SK-N-SH (cell line): ENCODE measurements around the gene SELENOH. TPM values are rescaled to one million over a fixed set of nuclear protein-coding genes. Genes with fewer than 3 reads are reported as not detected.

ENCODE experiments used
- CTCF ChIA-PET: fragments of 300-600, 350-600 bp; formaldehyde crosslinking; extraction: SDS; loops from one replicate; lab custom pipeline; 2021; lab: Yijun Ruan, JAX
- POLR2A ChIA-PET: fragments of 350-600 bp; sonication (Branson Sonifier 250); formaldehyde crosslinking; extraction: SDS; loops from one replicate; lab custom pipeline; 2020; ENCODE audit warnings: antibody characterized with exemption, inconsistent platforms; lab: Yijun Ruan, JAX
- DNase-seq: peaks from one replicate; pipeline ENCODE4 v3.0.0; 2012
- H2AFZ ChIP-seq: fragments of 200-600 bp; sonication (generic); 2 replicates; pipeline ENCODE4 v1.8.1; 2016; ENCODE audit warnings: antibody characterized with exemption, mild to moderate bottlenecking, low read depth
- H3F3A ChIP-seq: fragments of 200-600 bp; sonication (generic); replicated peaks from 2 replicates; pipeline ENCODE3; 2016; ENCODE audit warnings: antibody characterized with exemption, mild to moderate bottlenecking; ENCODE audit not compliant: insufficient read depth
- H3K27ac ChIP-seq, 2 experiments: fragments of 200-500 bp in 1 of 2; fragments of 200-600 bp in 1 of 2; sonication (Bioruptor generic) in 1 of 2; sonication (generic), shearing (Covaris generic) in 1 of 2; 2 replicates each; pipeline versions ENCODE4 v1.5.1 to v1.6.1; 2014 to 2016; ENCODE audit warnings: low read depth in 2 of 2, inconsistent platforms in 1 of 2, low read length in 1 of 2, mild to moderate bottlenecking in 1 of 2, mixed read lengths in 1 of 2
- H3K27me3 ChIP-seq: fragments of 200-600 bp; sonication (generic), shearing (Covaris generic); 2 replicates; pipeline ENCODE4 v1.6.1; 2016; ENCODE audit warnings: mixed run types; ENCODE audit not compliant: insufficient read depth
- H3K36me3 ChIP-seq, 2 experiments: fragments of 200-500 bp in 1 of 2; fragments of 200-600 bp in 1 of 2; sonication (Bioruptor generic) in 1 of 2; sonication (generic) in 1 of 2; replicated peaks in 1 of 2; 2 replicates each; pipeline versions ENCODE3 to v1.5.1; 2014 to 2016; ENCODE audit warnings: low read length in 1 of 2, mild to moderate bottlenecking in 1 of 2; ENCODE audit not compliant: insufficient read depth in 2 of 2, control insufficient read depth in 1 of 2
- H3K4me1 ChIP-seq, 2 experiments: fragments of 200-500 bp in 1 of 2; fragments of 200-600 bp in 1 of 2; sonication (Bioruptor generic) in 1 of 2; sonication (generic), shearing (Covaris generic) in 1 of 2; 2 replicates each; pipeline versions ENCODE4 v1.5.1 to v1.6.1; 2014 to 2016; ENCODE audit warnings: low read depth in 1 of 2, low read length in 1 of 2, mixed run types in 1 of 2; ENCODE audit not compliant: insufficient read depth in 2 of 2, control insufficient read depth in 1 of 2
- H3K4me2 ChIP-seq: fragments of 200-600 bp; sonication (generic), shearing (Covaris generic); 2 replicates; pipeline ENCODE4 v1.6.1; 2017; ENCODE audit warnings: mixed run types
- H3K4me3 ChIP-seq, 2 experiments: fragments of 200-500 bp in 1 of 2; fragments of 200-600 bp in 1 of 2; sonication (Bioruptor generic) in 1 of 2; sonication (generic), shearing (Covaris generic) in 1 of 2; 2 replicates each; pipeline versions ENCODE4 v1.5.1 to v1.8.1; 2014 to 2016; ENCODE audit warnings: low read depth in 2 of 2, inconsistent platforms in 1 of 2, low read length in 1 of 2, mild to moderate bottlenecking in 1 of 2, mixed read lengths in 1 of 2, moderate library complexity in 1 of 2
- H3K79me2 ChIP-seq: fragments of 200-600 bp; sonication (generic); 2 replicates; pipeline ENCODE4 v1.8.1; 2017; ENCODE audit warnings: mild to moderate bottlenecking; ENCODE audit not compliant: insufficient read depth
- H3K9ac ChIP-seq: fragments of 200-600 bp; sonication (generic); 2 replicates; pipeline ENCODE4 v1.6.1; 2017; ENCODE audit warnings: mixed run types
- H3K9me2 ChIP-seq: fragments of 200-600 bp; sonication (generic); 2 replicates; pipeline ENCODE4 v1.6.1; 2017; ENCODE audit warnings: mixed run types
- H3K9me3 ChIP-seq: fragments of 200-600 bp; sonication (generic); 2 replicates; pipeline ENCODE4 v1.6.1; 2017; ENCODE audit warnings: mixed run types, mild to moderate bottlenecking, moderate library complexity
- H4K20me1 ChIP-seq: fragments of 200-600 bp; sonication (generic); 2 replicates; pipeline ENCODE4 v1.6.1; 2017; ENCODE audit warnings: mild to moderate bottlenecking, mixed run types; ENCODE audit not compliant: insufficient read depth
- CHD2 ChIP-seq: fragments of 150-350 bp; IDR thresholded peaks from 2 replicates; pipeline ENCODE4 v1.6.1; 2018; ENCODE audit warnings: low read length; ENCODE audit not compliant: partially characterized antibody
- ELF1 ChIP-seq: IDR thresholded peaks from 2 replicates; pipeline ENCODE4 v1.4.0; 2012
- GABPA ChIP-seq: IDR thresholded peaks from 2 replicates; pipeline ENCODE4 v1.4.0; 2012; ENCODE audit warnings: low read depth, mild to moderate bottlenecking
- GATA2 ChIP-seq: sonication (generic); formaldehyde crosslinking; IDR thresholded peaks from 2 replicates; pipeline ENCODE4 v1.5.0; 2020; ENCODE audit warnings: mild to moderate bottlenecking, missing genetic modification reagents
- MEF2A ChIP-seq: IDR thresholded peaks from 2 replicates; pipeline ENCODE4 v1.4.0; 2012; ENCODE audit warnings: low read depth, borderline replicate concordance
- MXI1 ChIP-seq: IDR thresholded peaks from 2 replicates; pipeline ENCODE4 v1.6.1; 2012; ENCODE audit warnings: mild to moderate bottlenecking, low read depth, low read length, improper control_type of control experiment
- NFIC ChIP-seq: IDR thresholded peaks from 2 replicates; pipeline ENCODE4 v1.4.0; 2012; ENCODE audit warnings: borderline replicate concordance
- RAD21 ChIP-seq: IDR thresholded peaks from 2 replicates; pipeline ENCODE4 v1.6.1; 2012; ENCODE audit warnings: mild to moderate bottlenecking, low read length
- RCOR1 ChIP-seq: fragments of 150-350 bp; IDR thresholded peaks from 2 replicates; pipeline ENCODE4 v1.6.1; 2017; ENCODE audit warnings: antibody characterized with exemption, low read length
- RFX5 ChIP-seq: IDR thresholded peaks from 2 replicates; pipeline ENCODE4 v1.6.1; 2012; ENCODE audit warnings: mild to moderate bottlenecking, improper control_type of control experiment, low read length
- RXRA ChIP-seq: IDR thresholded peaks from 2 replicates; pipeline ENCODE4 v1.4.0; 2012; ENCODE audit warnings: low read depth, mild to moderate bottlenecking, borderline replicate concordance
- SMC3 ChIP-seq: IDR thresholded peaks from 2 replicates; pipeline ENCODE4 v1.6.1; 2012; ENCODE audit warnings: low read depth, low read length, improper control_type of control experiment
- TAF1 ChIP-seq: IDR thresholded peaks from 2 replicates; pipeline ENCODE4 v1.6.1; 2012; ENCODE audit warnings: low read depth, mild to moderate bottlenecking, low read length, moderate library complexity, borderline replicate concordance
- TCF12 ChIP-seq: IDR thresholded peaks from 2 replicates; pipeline ENCODE4 v1.4.0; 2012
- YY1 ChIP-seq: IDR thresholded peaks from 2 replicates; pipeline ENCODE4 v1.4.0; 2012; ENCODE audit warnings: low read depth, mild to moderate bottlenecking
- WGBS: methylation state at CpG from one replicate; pipeline ENCODE4 v1.1.6; 2017; ENCODE audit warnings: low lambda C conversion rate; 5-methylcytosine and 5-hydroxymethylcytosine counted together
- polyA plus RNA-seq, 3 experiments: library from polyadenylated mRNA; depleted of rRNA; stranded (reverse); fragments of >200 nt; gene quantifications; 2 replicates each; pipeline ENCODE4 v1.2.3, GENCODE V29; 2012
- TF ChIP-seq, protein P1 (sequence below): IDR thresholded peaks from 2 replicates; pipeline ENCODE4; 2012
- TF ChIP-seq, protein P2 (sequence below): IDR thresholded peaks from 2 replicates; pipeline ENCODE4 v1.4.0; 2012; ENCODE audit warnings: low read depth, borderline replicate concordance
- TF ChIP-seq, protein P3 (sequence below): IDR thresholded peaks from 2 replicates; pipeline ENCODE4 v1.4.0; 2012; ENCODE audit warnings: low read depth

Gene SELENOH
- polyA plus RNA-seq, 1 of the 3 experiments (the other 2 are of a cell fraction), result 333 TPM

DNA sequence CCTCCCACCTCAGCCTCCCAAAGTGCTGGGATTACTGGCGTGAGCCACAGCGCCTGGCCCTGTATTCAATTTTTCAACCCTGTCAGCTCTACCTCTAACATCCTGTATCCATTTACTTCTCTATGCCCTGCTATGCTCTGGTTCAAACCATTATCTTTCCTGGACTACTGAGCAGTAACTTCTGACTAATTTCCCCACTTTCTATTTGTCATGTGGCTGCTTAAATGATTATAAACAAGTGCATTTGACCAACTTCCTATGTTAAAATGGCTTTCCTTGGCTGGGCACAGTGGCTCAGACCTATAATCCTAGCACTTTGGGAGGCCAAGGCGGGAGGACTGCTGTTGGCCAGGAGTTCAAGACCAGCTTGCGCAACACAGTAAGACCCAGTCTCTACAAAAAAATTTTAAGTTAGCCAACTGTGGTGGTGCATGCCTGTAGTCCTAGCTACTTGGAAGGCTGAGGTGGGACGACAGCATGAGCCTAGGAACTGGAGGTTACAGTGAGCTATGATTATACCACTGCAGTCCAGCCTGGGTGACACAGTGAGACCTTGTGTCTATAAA lies 31.4 kb upstream of the SELENOH start:
- 94% methylated on average over 5 of the region's 5 CpGs for WGBS
- Histone ChIP-seq H3K4me3 (no peak overlapping the region), H3K4me1 (peaks cover 14 to 20% of the 10 kb centered on the region in 2 experiments; a peak in 3 of 4 replicates)
- TF ChIP-seq CHD2 (no peak), NFIC (no peak), RCOR1 (no peak), MEF2A (no peak), ELF1 (no peak), RXRA (no peak), RAD21 (no peak), SMC3 (no peak), GATA2 (CRISPR knock-in tag) (no peak), GABPA (no peak)
- TF ChIP-seq, protein P1, sequence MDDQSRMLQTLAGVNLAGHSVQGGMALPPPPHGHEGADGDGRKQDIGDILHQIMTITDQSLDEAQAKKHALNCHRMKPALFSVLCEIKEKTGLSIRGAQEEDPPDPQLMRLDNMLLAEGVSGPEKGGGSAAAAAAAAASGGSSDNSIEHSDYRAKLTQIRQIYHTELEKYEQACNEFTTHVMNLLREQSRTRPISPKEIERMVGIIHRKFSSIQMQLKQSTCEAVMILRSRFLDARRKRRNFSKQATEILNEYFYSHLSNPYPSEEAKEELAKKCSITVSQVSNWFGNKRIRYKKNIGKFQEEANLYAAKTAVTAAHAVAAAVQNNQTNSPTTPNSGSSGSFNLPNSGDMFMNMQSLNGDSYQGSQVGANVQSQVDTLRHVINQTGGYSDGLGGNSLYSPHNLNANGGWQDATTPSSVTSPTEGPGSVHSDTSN, result no peak
- TF ChIP-seq, protein P2, sequence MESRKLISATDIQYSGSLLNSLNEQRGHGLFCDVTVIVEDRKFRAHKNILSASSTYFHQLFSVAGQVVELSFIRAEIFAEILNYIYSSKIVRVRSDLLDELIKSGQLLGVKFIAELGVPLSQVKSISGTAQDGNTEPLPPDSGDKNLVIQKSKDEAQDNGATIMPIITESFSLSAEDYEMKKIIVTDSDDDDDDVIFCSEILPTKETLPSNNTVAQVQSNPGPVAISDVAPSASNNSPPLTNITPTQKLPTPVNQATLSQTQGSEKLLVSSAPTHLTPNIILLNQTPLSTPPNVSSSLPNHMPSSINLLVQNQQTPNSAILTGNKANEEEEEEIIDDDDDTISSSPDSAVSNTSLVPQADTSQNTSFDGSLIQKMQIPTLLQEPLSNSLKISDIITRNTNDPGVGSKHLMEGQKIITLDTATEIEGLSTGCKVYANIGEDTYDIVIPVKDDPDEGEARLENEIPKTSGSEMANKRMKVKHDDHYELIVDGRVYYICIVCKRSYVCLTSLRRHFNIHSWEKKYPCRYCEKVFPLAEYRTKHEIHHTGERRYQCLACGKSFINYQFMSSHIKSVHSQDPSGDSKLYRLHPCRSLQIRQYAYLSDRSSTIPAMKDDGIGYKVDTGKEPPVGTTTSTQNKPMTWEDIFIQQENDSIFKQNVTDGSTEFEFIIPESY, result no peak
- TF ChIP-seq, all 33 proteins: peak for 0
- Histone ChIP-seq H3K9me3 (no peaks in the 10 kb centered on the region), H3K79me2 (peaks cover 90% of the 10 kb centered on the region), H2AFZ (no peak overlapping the region), H3K27ac (no peak overlapping the region), H3F3A (peaks cover 3% of the 10 kb centered on the region), H4K20me1 (no peaks in the 10 kb centered on the region; the same call in 1 of the 2 replicates), H3K9ac (no peak overlapping the region), H3K36me3 (peaks cover 2 to 22% of the 10 kb centered on the region in 2 experiments), H3K27me3 (no peaks in the 10 kb centered on the region), H3K4me2 (no peak overlapping the region), H3K9me2 (no peaks in the 10 kb centered on the region)
- CTCF ChIA-PET, result interaction anchor here (0.7 to 1.8 kb wide), 4 partner anchors 20 to 182 kb away, joined by 3 to 7 read pairs (median 5); partner anchors contain the start of gene UBE2L6
- DNase-seq, result no peak
- POLR2A ChIA-PET, result interaction anchor here (0.7 to 1.3 kb wide), 2 partner anchors 31 to 62 kb away, joined by 3 to 4 read pairs; partner anchors contain the start of gene SELENOH

DNA sequence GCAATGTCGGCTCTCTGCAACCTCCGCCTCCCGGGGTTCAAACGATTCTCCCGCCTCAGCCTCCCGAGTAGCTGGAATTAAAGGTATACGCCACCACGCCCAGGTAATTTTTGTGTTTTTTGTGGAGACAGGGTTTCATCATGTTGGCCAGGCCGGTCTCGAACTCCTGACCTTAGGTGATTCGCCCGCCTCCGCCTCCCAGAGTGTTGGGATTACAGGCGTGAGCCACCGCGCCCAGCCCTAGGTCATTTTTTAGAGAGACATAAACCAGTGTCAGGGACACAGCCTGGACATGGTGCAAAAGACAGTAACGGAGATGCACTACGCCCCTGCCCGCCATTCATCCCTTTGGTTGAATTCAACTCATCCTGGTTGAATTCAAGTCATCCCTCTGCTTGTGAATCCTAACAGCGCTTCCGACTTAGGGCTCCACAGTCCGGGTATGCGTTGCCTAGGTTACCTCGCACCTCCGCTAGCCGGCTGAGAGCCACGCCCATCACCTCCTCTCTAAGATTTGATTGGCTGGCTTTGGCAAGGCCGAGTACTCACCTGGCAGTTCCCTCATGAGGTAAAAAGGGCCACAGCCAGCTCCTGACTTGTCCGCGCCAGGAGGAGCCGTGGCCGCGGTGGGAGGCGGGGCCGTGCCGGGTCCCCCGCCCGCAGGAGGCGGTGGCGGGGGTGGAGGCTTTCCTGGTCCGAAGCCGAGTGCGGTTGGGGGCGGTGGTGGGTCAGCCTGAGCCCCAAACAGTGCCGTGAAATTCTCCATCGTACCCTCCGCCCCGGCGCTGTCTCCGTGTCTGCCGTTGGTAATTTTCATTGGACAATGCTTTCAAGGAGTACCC lies 29.7 kb upstream of the SELENOH start, which contains the start of gene MED19:
Gene MED19, minus strand, starts transcription at position 802 of the 842 bp plus-strand sequence. Its CDS starts 36 bp downstream, at position 766.
- H3K27ac ChIP-seq, result peak within 1 kb of the TSS; percentile 90 to 94
- H3K4me2 ChIP-seq, result peak within 1 kb of the TSS; percentile 84
- H3K27me3 ChIP-seq, result no peaks in the 10 kb centered on the region
- WGBS, result under 1% methylated on average over 46 of the region's 51 CpGs
- H2AFZ ChIP-seq, result peak within 1 kb of the TSS; percentile 87
- peaks cover 87% of the 10 kb centered on the region for H3K79me2 ChIP-seq
- H3K9ac ChIP-seq, result peak within 1 kb of the TSS; percentile 89
- no peak for DNase-seq
- H3F3A ChIP-seq, result no peaks in the 10 kb centered on the region
- POLR2A ChIA-PET, result interaction anchor here (0.7 to 2.0 kb wide), 5 partner anchors 8 to 386 kb away, joined by 3 to 9 read pairs (median 4); partner anchors contain the start of gene SELENOH
- H3K4me3 ChIP-seq, result peak within 1 kb of the TSS; percentile 94 to 98
- H3K36me3 ChIP-seq, result peaks cover 0 to 17% of the 10 kb centered on the region in 2 experiments
- H3K9me3 ChIP-seq, result no peaks in the 10 kb centered on the region
- H4K20me1 ChIP-seq, result no peaks in the 10 kb centered on the region; the same call in 1 of the 2 replicates
- CTCF ChIA-PET, result interaction anchor here (0.9 to 1.4 kb wide), 4 partner anchors 67 to 184 kb away, joined by 3 to 5 read pairs (median 4); no protein-coding TSS in a partner anchor
- peaks cover 14 to 20% of the 10 kb centered on the region in 2 experiments; a peak in 3 of 4 replicates for H3K4me1 ChIP-seq
- no peaks in the 10 kb centered on the region for H3K9me2 ChIP-seq
- no peak for TF ChIP-seq CHD2
- TF ChIP-seq, protein P1, result peak; percentile 40; the same call in 1 of the 2 replicates
- TF ChIP-seq GATA2 (CRISPR knock-in tag), result no peak
- TF ChIP-seq RXRA, result no peak
- no peak for TF ChIP-seq MXI1
- TF ChIP-seq YY1, result no peak
- peak; percentile 30; the same call in 1 of the 2 replicates for TF ChIP-seq TAF1
- TF ChIP-seq, protein P3, sequence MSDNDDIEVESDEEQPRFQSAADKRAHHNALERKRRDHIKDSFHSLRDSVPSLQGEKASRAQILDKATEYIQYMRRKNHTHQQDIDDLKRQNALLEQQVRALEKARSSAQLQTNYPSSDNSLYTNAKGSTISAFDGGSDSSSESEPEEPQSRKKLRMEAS, result peak; percentile 50; the same call in 1 of the 2 replicates
- TF ChIP-seq TCF12, result no peak
- no peak for TF ChIP-seq SMC3
- TF ChIP-seq RFX5, result no peak
- no peak for TF ChIP-seq MEF2A
